ENCODE data around the gene SCFD2.

GRCh38 chr4:53362093-53362492 lies 3.8 kb downstream of the SCFD2 start:
- TF ChIP-seq GATA2 (IDR thresholded peaks at IDR 0.05; ENCODE audit: low read depth, low read length) (no peak), GATA3 (IDR thresholded peaks at IDR 0.05; ENCODE audit: low read depth, low read length) (no peak)

All from SH-SY5Y (cell line).